Hematopoietic multipotent progenitor cell treated with erythropoietin and hydrocortisone succinate and interleukin-3 and kit ligand, for 4 days (in vitro differentiated cells): ENCODE results near the gene IFI16.
"Not testable (repeated sequence)": the region's sequence is repeated elsewhere in the genome, so short reads cannot be mapped to it uniquely, and the experiment has no call there.

ENCODE experiments used
- DNase-seq: peaks from one replicate; pipeline ENCODE4 v3.0.0-alpha.2; 2015

The IFI16 gene

GRCh38 chr1:159009704-159010361 is at the start of gene IFI16:
Gene IFI16, plus strand, starts transcription at chr1:159009907. Its CDS starts 4,774 bp downstream, at chr1:159014681.
- peak; percentile 90 for DNase-seq

GRCh38 chr1:158961178-158961577 is 48.5 kb upstream of the IFI16 start:
- DNase-seq = no peak

GRCh38 chr1:158962983-158963382 is 46.7 kb upstream of the IFI16 start:
- DNase-seq = no peak

- no peak for DNase-seq
Measured at GRCh38 chr1:158969166-158969565, 40.5 kb upstream of the IFI16 start.

- no peak for DNase-seq
Measured at GRCh38 chr1:158969855-158970254, 39.9 kb upstream of the IFI16 start.

GRCh38 chr1:158972841-158973240 is 36.9 kb upstream of the IFI16 start:
- DNase-seq = peak; percentile 68

GRCh38 chr1:158976219-158976618 is 33.5 kb upstream of the IFI16 start:
- DNase-seq = no peak

GRCh38 chr1:158978730-158979129 is 31.0 kb upstream of the IFI16 start:
- no peak for DNase-seq

- DNase-seq = no peak
Measured at GRCh38 chr1:158979229-158979628, 30.5 kb upstream of the IFI16 start.

- no peak for DNase-seq
Measured at GRCh38 chr1:158983235-158983634, 26.5 kb upstream of the IFI16 start.

GRCh38 chr1:158984386-158984785 is 25.3 kb upstream of the IFI16 start:
- no peak for DNase-seq

GRCh38 chr1:158989424-158989823 is 20.3 kb upstream of the IFI16 start:
- DNase-seq = no peak

- no peak for DNase-seq
Measured at GRCh38 chr1:158992787-158993312, 16.9 kb upstream of the IFI16 start.

- no peak for DNase-seq
Measured at GRCh38 chr1:158996998-158997397, 12.7 kb upstream of the IFI16 start.

GRCh38 chr1:158998037-158998780 is 11.5 kb upstream of the IFI16 start:
- no peak for DNase-seq

GRCh38 chr1:158998781-158999161 is 10.9 kb upstream of the IFI16 start:
- DNase-seq = peak; percentile 87

GRCh38 chr1:158999316-159000069 is 10.2 kb upstream of the IFI16 start:
- no peak for DNase-seq

- DNase-seq = no peak
Measured at GRCh38 chr1:159000070-159000409, 9.7 kb upstream of the IFI16 start.

- DNase-seq = peak; percentile 22
Measured at GRCh38 chr1:159000625-159001024, 9.1 kb upstream of the IFI16 start.

GRCh38 chr1:159005161-159005560 is 4.5 kb upstream of the IFI16 start:
- DNase-seq = no peak

GRCh38 chr1:159005676-159006075 is 4.0 kb upstream of the IFI16 start:
- peak; percentile 43 for DNase-seq

GRCh38 chr1:159006210-159006807 is 3.4 kb upstream of the IFI16 start:
- DNase-seq = not testable (repeated sequence)

- DNase-seq = peak; percentile 42
Measured at GRCh38 chr1:159007726-159008125, 2.0 kb upstream of the IFI16 start.
